Activated T-cell treated with anti-CD3 and anti-CD28 coated beads for 1 hour (primary cell): Measurements from ENCODE around the gene ACTR10.

Source experiments
- DNase-seq: peaks from one replicate; pipeline ENCODE4 v3.0.0-alpha.2; 2020; ENCODE audit warnings: low read depth

ACTR10 gene

DNA sequence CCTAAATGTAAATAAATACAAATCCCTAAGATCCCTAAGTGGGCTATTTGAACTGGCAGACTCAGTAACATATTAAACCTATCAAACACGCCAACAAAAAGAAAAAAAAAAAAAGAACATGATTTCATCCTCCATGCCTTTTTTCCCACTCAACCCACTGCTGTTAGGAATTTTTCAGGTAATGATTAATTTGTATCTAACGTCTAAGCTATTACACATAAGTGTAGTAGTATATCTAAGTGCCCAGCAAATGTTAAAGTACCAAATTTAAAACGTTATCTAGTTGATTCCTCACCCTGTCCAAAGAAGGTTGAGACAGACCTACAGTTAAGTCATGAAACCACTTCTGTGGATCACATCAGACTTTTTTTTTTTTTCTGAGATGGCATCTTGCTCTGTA is 82.0 kb downstream of the ACTR10 start:
- no peak for DNase-seq

DNA sequence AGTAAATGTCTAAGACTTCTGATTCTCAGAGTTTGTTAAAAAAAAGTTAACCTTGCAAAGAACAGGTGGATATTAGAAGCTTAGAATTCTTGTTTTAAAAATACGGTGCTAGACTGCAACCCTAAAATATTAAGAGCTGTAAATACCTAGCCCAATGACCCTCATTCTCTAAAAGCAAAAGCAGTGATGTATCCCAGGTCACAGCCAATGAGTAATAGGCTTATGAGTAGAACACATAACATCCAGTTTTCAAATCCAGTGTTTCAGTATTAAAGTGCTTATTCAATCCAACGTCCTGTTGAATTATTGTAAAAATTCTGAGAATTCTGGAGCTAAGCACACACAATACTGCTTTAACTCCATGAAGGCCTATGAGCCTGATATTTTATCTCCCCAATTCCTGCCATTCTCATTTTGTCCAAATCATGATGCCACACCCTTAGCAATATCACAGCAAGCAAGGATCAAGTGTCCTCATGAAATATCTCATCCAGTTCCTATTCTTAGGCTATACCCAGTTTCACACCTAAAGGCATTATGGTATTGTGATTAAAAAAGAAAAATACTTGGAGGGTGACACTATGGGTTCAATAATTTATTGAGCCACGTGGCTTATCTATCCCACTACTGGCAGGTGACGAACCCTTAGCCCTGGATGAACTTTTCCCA is 83.1 kb downstream of the ACTR10 start:
- DNase-seq = no peak

DNA sequence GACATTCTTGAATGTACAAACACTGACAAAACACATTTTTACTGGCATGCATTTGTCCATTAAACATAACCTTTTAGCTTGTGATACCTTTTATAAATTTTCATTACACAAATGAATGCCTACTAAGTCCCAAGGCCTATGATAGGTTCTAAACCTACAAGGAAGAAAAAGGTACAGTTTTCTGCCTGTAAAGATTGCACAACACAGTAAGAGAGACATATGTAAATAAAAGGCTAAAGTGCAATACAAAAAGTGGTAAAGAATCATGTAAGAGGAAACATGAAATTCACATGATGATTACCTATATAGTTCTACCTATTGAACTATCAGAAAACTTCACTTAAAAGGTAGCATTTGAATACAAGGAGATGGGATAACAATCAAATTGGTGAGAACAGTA is 83.8 kb downstream of the ACTR10 start:
- DNase-seq = no peak

DNA sequence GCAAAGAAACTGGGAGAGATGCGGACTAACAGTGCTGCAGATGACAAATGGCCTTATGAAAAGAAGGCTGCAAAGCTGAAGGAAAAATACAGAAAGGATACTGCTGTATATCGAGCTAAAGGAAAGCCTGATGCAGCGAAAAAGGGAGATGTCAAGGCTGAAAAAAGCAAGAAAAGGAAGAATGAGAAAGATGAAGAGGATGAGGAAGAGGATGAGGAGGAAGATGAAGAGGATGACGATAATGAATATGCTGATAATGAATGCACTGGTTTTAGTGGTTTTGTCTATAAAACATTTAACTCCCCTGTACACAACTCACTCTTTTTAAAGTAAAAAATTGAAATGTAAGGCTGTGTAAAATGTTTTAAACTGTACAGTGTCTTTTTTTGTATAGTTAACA is 85.2 kb downstream of the ACTR10 start:
- no peak for DNase-seq
